ENCODE data around the gene MACC1.
A peak's percentile ranks its signal among the peaks of the same experiment; 100 is the strongest.
"Not testable (repeated sequence)": the region's sequence is repeated elsewhere in the genome, so short reads cannot be mapped to it uniquely, and the experiment has no call there.

DNA sequence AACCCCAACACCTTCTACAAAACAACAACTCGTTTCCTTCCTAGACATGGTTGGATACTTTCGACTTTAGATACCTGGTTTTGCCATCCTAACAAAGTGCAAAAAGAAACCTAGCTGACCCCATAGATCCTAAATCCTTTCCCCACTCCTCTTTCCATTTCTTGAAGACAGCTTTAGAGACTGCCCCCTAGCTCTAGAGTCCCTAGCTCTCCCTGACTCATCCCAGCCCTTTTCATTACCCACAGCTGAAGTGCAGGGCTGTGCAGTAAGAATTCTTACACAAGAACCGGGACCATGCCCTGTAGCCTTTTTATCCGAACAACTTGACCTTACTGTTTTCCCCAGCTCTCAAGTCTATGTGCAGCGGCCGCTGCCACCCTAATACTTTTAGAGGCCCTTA lies 93.1 kb downstream of the MACC1 start:
- peak; percentile 25 to 35; a peak in 3 of 4 replicates for TF ChIP-seq CTCF (conservative IDR thresholded peaks at IDR 0.05; ENCODE audit: low read depth in 2 of 2)
- TF ChIP-seq EZH2 (IDR thresholded peaks at IDR 0.05; ENCODE audit: low read depth, unreplicated experiment); ZNF331 (CRISPR knock-in tag; IDR thresholded peaks at IDR 0.05; ENCODE audit: low read depth); JUNB (IDR thresholded peaks at IDR 0.05; ENCODE audit: unreplicated experiment): not testable (repeated sequence)
- TF ChIP-seq POLR2AphosphoS5 (IDR thresholded peaks at IDR 0.05; ENCODE audit: low read depth) = peak; percentile 55
- TF ChIP-seq, protein P1, sequence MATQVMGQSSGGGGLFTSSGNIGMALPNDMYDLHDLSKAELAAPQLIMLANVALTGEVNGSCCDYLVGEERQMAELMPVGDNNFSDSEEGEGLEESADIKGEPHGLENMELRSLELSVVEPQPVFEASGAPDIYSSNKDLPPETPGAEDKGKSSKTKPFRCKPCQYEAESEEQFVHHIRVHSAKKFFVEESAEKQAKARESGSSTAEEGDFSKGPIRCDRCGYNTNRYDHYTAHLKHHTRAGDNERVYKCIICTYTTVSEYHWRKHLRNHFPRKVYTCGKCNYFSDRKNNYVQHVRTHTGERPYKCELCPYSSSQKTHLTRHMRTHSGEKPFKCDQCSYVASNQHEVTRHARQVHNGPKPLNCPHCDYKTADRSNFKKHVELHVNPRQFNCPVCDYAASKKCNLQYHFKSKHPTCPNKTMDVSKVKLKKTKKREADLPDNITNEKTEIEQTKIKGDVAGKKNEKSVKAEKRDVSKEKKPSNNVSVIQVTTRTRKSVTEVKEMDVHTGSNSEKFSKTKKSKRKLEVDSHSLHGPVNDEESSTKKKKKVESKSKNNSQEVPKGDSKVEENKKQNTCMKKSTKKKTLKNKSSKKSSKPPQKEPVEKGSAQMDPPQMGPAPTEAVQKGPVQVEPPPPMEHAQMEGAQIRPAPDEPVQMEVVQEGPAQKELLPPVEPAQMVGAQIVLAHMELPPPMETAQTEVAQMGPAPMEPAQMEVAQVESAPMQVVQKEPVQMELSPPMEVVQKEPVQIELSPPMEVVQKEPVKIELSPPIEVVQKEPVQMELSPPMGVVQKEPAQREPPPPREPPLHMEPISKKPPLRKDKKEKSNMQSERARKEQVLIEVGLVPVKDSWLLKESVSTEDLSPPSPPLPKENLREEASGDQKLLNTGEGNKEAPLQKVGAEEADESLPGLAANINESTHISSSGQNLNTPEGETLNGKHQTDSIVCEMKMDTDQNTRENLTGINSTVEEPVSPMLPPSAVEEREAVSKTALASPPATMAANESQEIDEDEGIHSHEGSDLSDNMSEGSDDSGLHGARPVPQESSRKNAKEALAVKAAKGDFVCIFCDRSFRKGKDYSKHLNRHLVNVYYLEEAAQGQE (IDR thresholded peaks at IDR 0.05; ENCODE audit: unreplicated experiment) = not testable (repeated sequence)

Data from GM23338 (cell line).